PC-9 (cell line): Measurements from ENCODE around the gene MITF. TPM values are rescaled to one million over a fixed set of nuclear protein-coding genes. Genes with fewer than 3 reads are reported as not detected.

ENCODE experiments used
- BruUV-seq: library from RNA; stranded (reverse); fragments of 400-500 nt; replicated peaks from 2 replicates; lab custom pipeline; 2021; lab: Mats Ljungman, UMichigan
- CTCF ChIA-PET: fragments of 300-600 bp; sonication (Branson Sonifier 250); formaldehyde crosslinking; loops from one replicate; lab custom pipeline; 2022; ENCODE audit warnings: antibody characterized with exemption; lab: Charles Lee
- POLR2A ChIA-PET: fragments of 300-600 bp; sonication (Branson Sonifier 250); formaldehyde crosslinking; loops from one replicate; lab custom pipeline; 2022; ENCODE audit warnings: antibody characterized with exemption; ENCODE audit not compliant: unreplicated experiment; lab: Charles Lee
- DNase-seq, 2 experiments: peaks; one replicate each; pipeline versions ENCODE4 v3.0.0 to v3.0.0-alpha.2; 2015 to 2022; ENCODE audit warnings: mixed read lengths in 1 of 2
- H2AFZ ChIP-seq: fragments of 200-600 bp; sonication (generic); 2 replicates; pipeline ENCODE4 v1.8.1; 2017; ENCODE audit warnings: antibody characterized with exemption
- H3F3A ChIP-seq: fragments of 200-600 bp; sonication (generic); 2 replicates; pipeline ENCODE4 v1.8.1; 2017; ENCODE audit warnings: antibody characterized with exemption, mild to moderate bottlenecking, low read depth; ENCODE audit not compliant: insufficient read depth
- H3K27ac ChIP-seq: fragments of 200-600 bp; sonication (generic); 2 replicates; pipeline ENCODE4 v1.6.1; 2016; ENCODE audit warnings: mixed run types
- H3K27me3 ChIP-seq: fragments of 200-600 bp; sonication (generic); 2 replicates; pipeline ENCODE4 v1.6.1; 2016; ENCODE audit warnings: low read depth, mixed run types; ENCODE audit not compliant: insufficient read depth
- H3K36me3 ChIP-seq: fragments of 200-600 bp; sonication (generic); 2 replicates; pipeline ENCODE4 v1.6.1; 2016; ENCODE audit warnings: low read depth, mixed run types
- H3K4me1 ChIP-seq: fragments of 200-600 bp; sonication (generic); replicated peaks from 2 replicates; pipeline ENCODE4 v1.6.1; 2016; ENCODE audit warnings: mixed run types; ENCODE audit not compliant: insufficient read depth
- H3K4me2 ChIP-seq: fragments of 200-600 bp; sonication (generic); 2 replicates; pipeline ENCODE4 v1.6.1; 2017; ENCODE audit warnings: mixed run types
- H3K4me3 ChIP-seq: fragments of 200-600 bp; sonication (generic); 2 replicates; pipeline ENCODE4 v1.6.1; 2016; ENCODE audit warnings: mixed run types
- H3K79me2 ChIP-seq: fragments of 200-600 bp; sonication (generic); 2 replicates; pipeline ENCODE4 v1.6.1; 2017; ENCODE audit warnings: low read depth, mixed run types
- H3K9me2 ChIP-seq: fragments of 200-600 bp; sonication (generic); 2 replicates; pipeline ENCODE4 v1.8.1; 2017; ENCODE audit warnings: mild to moderate bottlenecking; ENCODE audit not compliant: insufficient read depth
- H3K9me3 ChIP-seq: fragments of 200-600 bp; sonication (generic); 2 replicates; pipeline ENCODE4 v1.8.1; 2016; ENCODE audit warnings: low read depth; ENCODE audit not compliant: insufficient read depth
- H4K20me1 ChIP-seq: fragments of 200-600 bp; sonication (generic); 2 replicates; pipeline ENCODE4 v1.8.1; 2017; ENCODE audit not compliant: insufficient read depth
- EZH2 ChIP-seq: fragments of 200-600 bp; sonication (generic); IDR thresholded peaks from 2 replicates; pipeline ENCODE4 v1.8.0; 2017; ENCODE audit warnings: antibody characterized with exemption, low read depth
- intact Hi-C: fragments of 100-400 bp; cut with micrococcal nuclease; formaldehyde crosslinking; loops from one replicate; pipeline ENCODE4 v1.10.0; 2022; ENCODE audit not compliant: unreplicated experiment
- total RNA-seq: library from RNA; stranded (reverse); gene quantifications from 2 replicates; pipeline ENCODE4 v1.2.3, GENCODE V29; 2021
- TF ChIP-seq, protein P1 (sequence below): fragments of 200-600 bp; sonication (generic); conservative IDR thresholded peaks from 2 replicates; pipeline ENCODE4 v1.6.1; 2017; ENCODE audit warnings: mixed run types, antibody characterized with exemption, mild to moderate bottlenecking, moderate library complexity

Gene MITF
- total RNA-seq, 1 experiment from 2014 or later = 15.5 TPM

DNA sequence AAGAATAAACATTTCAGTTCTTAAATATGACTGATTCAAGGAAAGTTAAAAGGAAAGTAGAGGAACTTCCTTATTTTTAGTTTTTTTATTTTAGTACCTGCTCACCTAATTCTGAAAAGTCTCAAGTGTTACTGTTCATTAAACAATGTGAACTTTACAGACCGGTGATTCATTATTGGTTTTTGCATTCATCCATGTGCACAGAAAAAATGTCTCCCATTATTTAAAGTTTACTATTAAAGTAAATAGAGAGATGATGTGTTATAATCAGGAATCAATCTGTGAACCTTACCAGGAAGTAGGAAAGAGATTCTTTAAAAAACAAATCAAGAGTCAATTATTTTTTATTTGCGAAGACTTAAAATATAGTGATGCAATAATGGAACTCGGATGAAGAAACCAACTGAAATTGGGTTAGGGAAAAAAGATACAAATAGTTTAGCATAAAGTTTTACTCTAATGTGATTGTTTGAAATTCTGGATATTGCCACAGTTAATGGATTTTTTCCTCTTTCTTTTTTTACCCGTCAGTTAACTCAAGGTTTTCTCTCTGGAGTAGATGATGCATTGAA, 140.9 kb downstream of the MITF start:
- CTCF ChIA-PET = no interaction called here
- TF ChIP-seq EZH2 = no peak
- TF ChIP-seq, protein P1, sequence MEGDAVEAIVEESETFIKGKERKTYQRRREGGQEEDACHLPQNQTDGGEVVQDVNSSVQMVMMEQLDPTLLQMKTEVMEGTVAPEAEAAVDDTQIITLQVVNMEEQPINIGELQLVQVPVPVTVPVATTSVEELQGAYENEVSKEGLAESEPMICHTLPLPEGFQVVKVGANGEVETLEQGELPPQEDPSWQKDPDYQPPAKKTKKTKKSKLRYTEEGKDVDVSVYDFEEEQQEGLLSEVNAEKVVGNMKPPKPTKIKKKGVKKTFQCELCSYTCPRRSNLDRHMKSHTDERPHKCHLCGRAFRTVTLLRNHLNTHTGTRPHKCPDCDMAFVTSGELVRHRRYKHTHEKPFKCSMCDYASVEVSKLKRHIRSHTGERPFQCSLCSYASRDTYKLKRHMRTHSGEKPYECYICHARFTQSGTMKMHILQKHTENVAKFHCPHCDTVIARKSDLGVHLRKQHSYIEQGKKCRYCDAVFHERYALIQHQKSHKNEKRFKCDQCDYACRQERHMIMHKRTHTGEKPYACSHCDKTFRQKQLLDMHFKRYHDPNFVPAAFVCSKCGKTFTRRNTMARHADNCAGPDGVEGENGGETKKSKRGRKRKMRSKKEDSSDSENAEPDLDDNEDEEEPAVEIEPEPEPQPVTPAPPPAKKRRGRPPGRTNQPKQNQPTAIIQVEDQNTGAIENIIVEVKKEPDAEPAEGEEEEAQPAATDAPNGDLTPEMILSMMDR = no peak
- no peaks in the 10 kb centered on the region for H3K36me3 ChIP-seq
- no peaks in the 10 kb centered on the region for H4K20me1 ChIP-seq
- peaks cover 12% of the 10 kb centered on the region; the same call in 1 of the 2 replicates for H3K4me1 ChIP-seq
- no peaks in the 10 kb centered on the region for H3K27me3 ChIP-seq
- DNase-seq = peak in 1 of 2 experiments; percentile 67
- no peak overlapping the region for H3K4me3 ChIP-seq
- intact Hi-C loops = no loop called here
- no peaks in the 10 kb centered on the region for H3K79me2 ChIP-seq
- no peak overlapping the region for H3K4me2 ChIP-seq
- peaks cover 8% of the 10 kb centered on the region for H3F3A ChIP-seq
- peak overlapping the region; percentile 32 for H3K27ac ChIP-seq
- BruUV-seq = no TSS peak
- no peaks in the 10 kb centered on the region for H3K9me2 ChIP-seq
- no peak overlapping the region for H2AFZ ChIP-seq
- POLR2A ChIA-PET = no interaction called here
- H3K9me3 ChIP-seq = no peaks in the 10 kb centered on the region

DNA sequence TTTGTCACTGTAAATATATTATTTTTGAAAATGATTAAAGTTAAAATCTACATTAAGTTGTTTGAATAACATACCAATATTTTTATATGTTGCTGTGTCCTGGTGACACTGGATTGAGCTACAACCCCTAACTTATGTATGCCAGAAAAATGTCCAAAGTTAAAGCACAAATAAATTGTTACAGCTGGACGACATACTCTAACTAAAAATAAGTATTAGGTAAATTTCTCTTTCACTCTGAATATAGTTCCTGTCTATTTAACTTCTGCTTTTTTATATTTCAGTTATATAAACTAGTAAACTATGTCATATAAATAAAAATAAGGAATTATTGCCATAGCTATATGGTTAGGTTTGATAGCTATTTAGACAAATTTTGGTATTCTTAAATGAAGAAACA, 141.8 kb downstream of the MITF start:
- BruUV-seq = no TSS peak
- Histone ChIP-seq H2AFZ (no peak overlapping the region), H3K4me3 (no peak overlapping the region), H3K4me1 (peaks cover 12% of the 10 kb centered on the region; the same call in 1 of the 2 replicates), H3K9me3 (no peaks in the 10 kb centered on the region), H3K27me3 (no peaks in the 10 kb centered on the region), H3K9me2 (no peaks in the 10 kb centered on the region), H3K36me3 (no peaks in the 10 kb centered on the region), H3K79me2 (no peaks in the 10 kb centered on the region), H4K20me1 (no peaks in the 10 kb centered on the region), H3F3A (peaks cover 8% of the 10 kb centered on the region), H3K27ac (no peak overlapping the region), H3K4me2 (no peak overlapping the region)
- no peak for DNase-seq
- intact Hi-C loops = no loop called here
- POLR2A ChIA-PET = no interaction called here
- CTCF ChIA-PET = no interaction called here
- TF ChIP-seq EZH2 = no peak
- TF ChIP-seq, protein P1 = no peak

DNA sequence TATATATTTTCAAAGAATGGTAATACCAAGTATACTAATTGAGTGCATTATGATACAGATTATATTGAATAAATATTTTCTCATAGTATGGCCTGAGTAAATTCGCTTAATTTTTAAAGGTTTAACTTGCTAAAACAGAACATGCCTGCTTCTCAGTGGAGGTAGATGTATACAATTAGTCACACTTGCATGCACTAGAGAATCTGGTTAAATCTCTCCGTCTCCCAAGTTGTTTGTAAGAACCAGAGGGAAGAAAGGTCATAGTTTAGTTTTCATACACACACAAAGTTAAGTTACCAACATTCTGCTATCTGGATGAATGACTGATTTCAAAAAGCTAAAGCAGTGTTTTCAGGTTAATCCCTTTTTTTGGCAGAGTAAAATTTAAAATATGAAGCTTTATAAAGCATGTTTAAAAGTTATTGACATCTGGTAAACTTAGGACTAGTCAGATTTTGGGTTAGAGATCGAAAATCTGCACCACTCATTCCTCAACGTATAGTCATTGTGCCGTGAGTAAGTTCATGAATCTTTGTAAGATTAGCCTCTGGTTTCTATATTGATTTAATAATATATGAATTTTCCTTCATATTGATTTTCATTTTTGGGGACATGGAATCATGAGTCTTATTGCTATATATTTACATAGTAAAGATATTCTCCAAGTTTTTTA, 142.6 kb downstream of the MITF start:
- Histone ChIP-seq H3K4me3 (no peak overlapping the region), H4K20me1 (no peaks in the 10 kb centered on the region), H3K27me3 (no peaks in the 10 kb centered on the region), H3K36me3 (no peaks in the 10 kb centered on the region), H3F3A (peaks cover 8% of the 10 kb centered on the region), H3K79me2 (no peaks in the 10 kb centered on the region), H3K4me1 (peaks cover 12% of the 10 kb centered on the region; the same call in 1 of the 2 replicates), H3K9me3 (no peaks in the 10 kb centered on the region), H2AFZ (no peak overlapping the region), H3K4me2 (no peak overlapping the region), H3K9me2 (no peaks in the 10 kb centered on the region), H3K27ac (no peak overlapping the region)
- intact Hi-C loops = no loop called here
- no TSS peak for BruUV-seq
- POLR2A ChIA-PET = no interaction called here
- TF ChIP-seq, protein P1 = no peak
- no peak for TF ChIP-seq EZH2
- CTCF ChIA-PET = interaction anchor here (0.5 kb wide), 1 partner anchor 43 kb away, joined by 3 read pairs; no protein-coding TSS in a partner anchor
- DNase-seq = no peak
